ENCODE measurements around the gene RGS9BP. TPM values are rescaled to one million over a fixed set of nuclear protein-coding genes. Genes with fewer than 3 reads are reported as not detected.

RGS9BP gene
- total and polyA plus RNA-seq, 2 of the 13 experiments (the other 11 are each of a cell fraction or from before 2014, with no cell fraction given) = 0.01 TPM; not detected in 1

DNA sequence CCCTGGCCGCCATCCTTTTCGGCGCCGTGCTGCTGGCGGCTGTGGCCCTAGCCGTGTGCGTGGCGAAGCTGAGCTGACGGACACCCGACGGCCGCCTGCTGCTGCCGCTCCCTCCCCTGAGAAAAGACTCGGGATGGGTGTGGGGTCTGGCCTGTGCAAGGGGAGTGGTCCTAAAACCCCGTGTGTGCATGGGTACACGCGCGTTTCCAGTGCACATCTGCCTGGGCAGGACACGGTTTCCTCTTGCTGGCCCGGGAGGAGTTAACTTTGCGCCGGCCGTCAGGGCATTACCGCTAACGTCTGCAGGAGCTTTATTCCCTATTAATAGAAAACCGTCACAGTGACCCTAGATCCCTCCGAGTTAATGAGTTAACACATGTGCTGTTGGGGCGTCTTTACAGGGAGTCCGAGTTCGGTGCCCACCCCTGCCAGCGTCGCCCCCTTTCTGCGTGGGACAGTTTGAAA lies 1.3 kb downstream of the RGS9BP start:
- CTCF ChIA-PET (ENCODE audit: low intra/inter-chr PET ratio, low total read pairs) = no interaction called here
- H3K27me3 ChIP-seq (ENCODE audit: control insufficient read depth in 1 of 2, insufficient read depth in 2 of 2, low read length in 2 of 2) = peaks cover 3 to 15% of the 10 kb centered on the region in 2 experiments; a peak in 4 of 5 replicates
- H3K27ac ChIP-seq (ENCODE audit: extremely low read length, insufficient read depth, low read length) = no peak overlapping the region
- WGBS (ENCODE audit: low lambda C conversion rate) = 17% methylated on average over 20 of the region's 33 CpGs
- POLR2A ChIA-PET = interaction anchor here (1.4 to 2.3 kb wide), 3 partner anchors 14 to 16 kb away, joined by 3 to 21 read pairs (median 7); partner anchors contain the start of gene NUDT19
- H3K9me3 ChIP-seq (ENCODE audit: low read length) = no peaks in the 10 kb centered on the region
- no peak for DNase-seq (ENCODE audit: low spot score)
- no peak overlapping the region for H3K9ac ChIP-seq (ENCODE audit: insufficient read depth, low read depth, low read length)
- intact Hi-C loops (cut with micrococcal nuclease; ENCODE audit: unreplicated experiment) = no loop called here
- no peak for ATAC-seq
- in situ Hi-C loops (cut with HindIII; ENCODE audit: extremely low pct_ligation_motif_present, low pct_unique_long_range_greater_than_20kb) = loop anchor here (25.0 kb wide), 1 partner anchor 460 kb away; the partner anchor contains the start of gene WDR88
- no peak for FAIRE-seq
- peaks cover 16% of the 10 kb centered on the region for H4K20me1 ChIP-seq (ENCODE audit: insufficient read depth, low read length)
- no peaks in the 10 kb centered on the region for H3K36me3 ChIP-seq (replicated peaks in 1 of 2; ENCODE audit: control insufficient read depth in 1 of 2, insufficient read depth in 2 of 2, low read length in 2 of 2)
- TF ChIP-seq HNRNPL (IDR thresholded peaks at IDR 0.05; ENCODE audit: low read depth, low read length) (0 out of 2 replicates have a peak, but pooled peaks have one; percentile 43), ZNF124 (CRISPR knock-in tag; IDR thresholded peaks at IDR 0.05) (no peak), ZNF777 (CRISPR knock-in tag; IDR thresholded peaks at IDR 0.05) (peak; percentile 51; the same call in 1 of the 2 replicates), ZNF652 (CRISPR knock-in tag; IDR thresholded peaks at IDR 0.05; ENCODE audit: borderline replicate concordance, low read depth) (no peak), ARNT2 (CRISPR knock-in tag; IDR thresholded peaks at IDR 0.05; ENCODE audit: low read depth) (no peak)
- TF ChIP-seq, protein P1, sequence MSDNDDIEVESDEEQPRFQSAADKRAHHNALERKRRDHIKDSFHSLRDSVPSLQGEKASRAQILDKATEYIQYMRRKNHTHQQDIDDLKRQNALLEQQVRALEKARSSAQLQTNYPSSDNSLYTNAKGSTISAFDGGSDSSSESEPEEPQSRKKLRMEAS (IDR thresholded peaks at IDR 0.05) = no peak
- TF ChIP-seq, protein P2, sequence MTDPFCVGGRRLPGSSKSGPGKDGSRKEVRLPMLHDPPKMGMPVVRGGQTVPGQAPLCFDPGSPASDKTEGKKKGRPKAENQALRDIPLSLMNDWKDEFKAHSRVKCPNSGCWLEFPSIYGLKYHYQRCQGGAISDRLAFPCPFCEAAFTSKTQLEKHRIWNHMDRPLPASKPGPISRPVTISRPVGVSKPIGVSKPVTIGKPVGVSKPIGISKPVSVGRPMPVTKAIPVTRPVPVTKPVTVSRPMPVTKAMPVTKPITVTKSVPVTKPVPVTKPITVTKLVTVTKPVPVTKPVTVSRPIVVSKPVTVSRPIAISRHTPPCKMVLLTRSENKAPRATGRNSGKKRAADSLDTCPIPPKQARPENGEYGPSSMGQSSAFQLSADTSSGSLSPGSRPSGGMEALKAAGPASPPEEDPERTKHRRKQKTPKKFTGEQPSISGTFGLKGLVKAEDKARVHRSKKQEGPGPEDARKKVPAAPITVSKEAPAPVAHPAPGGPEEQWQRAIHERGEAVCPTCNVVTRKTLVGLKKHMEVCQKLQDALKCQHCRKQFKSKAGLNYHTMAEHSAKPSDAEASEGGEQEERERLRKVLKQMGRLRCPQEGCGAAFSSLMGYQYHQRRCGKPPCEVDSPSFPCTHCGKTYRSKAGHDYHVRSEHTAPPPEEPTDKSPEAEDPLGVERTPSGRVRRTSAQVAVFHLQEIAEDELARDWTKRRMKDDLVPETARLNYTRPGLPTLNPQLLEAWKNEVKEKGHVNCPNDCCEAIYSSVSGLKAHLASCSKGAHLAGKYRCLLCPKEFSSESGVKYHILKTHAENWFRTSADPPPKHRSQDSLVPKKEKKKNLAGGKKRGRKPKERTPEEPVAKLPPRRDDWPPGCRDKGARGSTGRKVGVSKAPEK (CRISPR knock-in tag; IDR thresholded peaks at IDR 0.05; ENCODE audit: borderline replicate concordance) = 0 out of 2 replicates have a peak, but pooled peaks have one; percentile 9
- BruUV-seq (replicated peaks) = no TSS peak
- H3K79me2 ChIP-seq (ENCODE audit: insufficient read depth, low read length) = peaks cover 21% of the 10 kb centered on the region
- peak overlapping the region in 2 of 3 experiments; percentile 5 to 88; a peak in 3 of 6 replicates for H3K4me3 ChIP-seq (replicated peaks in 1 of 3; ENCODE audit: insufficient read depth in 1 of 3, low read depth in 2 of 3, low read length in 3 of 3)
- peak overlapping the region; percentile 94 for H3K4me2 ChIP-seq (ENCODE audit: low read depth, low read length)
- H3K4me1 ChIP-seq (ENCODE audit: insufficient read depth, low read length) = peaks cover 50% of the 10 kb centered on the region
- no peak overlapping the region for H2AFZ ChIP-seq (ENCODE audit: low read length)

All from HepG2 (cell line).